Fibroblast of mammary gland (primary cell): ENCODE measurements around the gene ZNF267.

ENCODE experiments used
- DNase-seq: peaks from one replicate; pipeline ENCODE4 v3.0.0-alpha.2; 2010; ENCODE audit warnings: low read depth
- H3K4me3 ChIP-seq: 2 replicates; pipeline ENCODE4 v1.5.1; 2011; ENCODE audit warnings: low read depth, mild to moderate bottlenecking, low read length, moderate library complexity; ENCODE audit not compliant: control insufficient read depth
- CTCF ChIP-seq: conservative IDR thresholded peaks from 2 replicates; pipeline ENCODE4 v1.5.1; 2011; ENCODE audit warnings: low read depth, low read length, inconsistent platforms; ENCODE audit not compliant: control insufficient read depth, insufficient read depth

Gene ZNF267

DNA sequence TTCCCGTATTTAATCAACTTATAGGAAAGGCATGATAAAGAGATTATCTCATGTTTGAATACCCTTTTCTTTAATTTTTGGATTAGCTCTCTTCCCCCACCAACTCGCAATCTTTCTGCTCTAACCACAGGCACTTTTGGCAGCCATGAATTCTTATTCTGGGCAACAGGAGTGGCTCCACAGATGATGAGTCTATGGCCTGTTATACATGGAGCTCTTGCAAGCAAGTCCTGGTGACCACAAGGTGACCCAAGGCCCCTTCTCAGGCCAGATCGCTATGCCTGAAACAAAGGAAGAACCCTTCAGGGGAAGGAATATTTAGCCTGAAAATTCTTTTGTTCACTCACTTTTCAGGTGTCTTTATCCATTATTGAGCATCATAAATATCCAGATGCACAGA, 10.8 kb upstream of the ZNF267 start:
- TF ChIP-seq CTCF: no peak
- H3K4me3 ChIP-seq: no peak overlapping the region
- no peak for DNase-seq

GRCh38 chr16:31868164-31868563, 5.4 kb upstream of the ZNF267 start:
- no peak overlapping the region for H3K4me3 ChIP-seq
- no peak for TF ChIP-seq CTCF
- no peak for DNase-seq

GRCh38 chr16:31868691-31869167, 4.9 kb upstream of the ZNF267 start:
- TF ChIP-seq CTCF: peak; percentile 75
- H3K4me3 ChIP-seq: no peak overlapping the region
- peak; percentile 70 for DNase-seq

DNA sequence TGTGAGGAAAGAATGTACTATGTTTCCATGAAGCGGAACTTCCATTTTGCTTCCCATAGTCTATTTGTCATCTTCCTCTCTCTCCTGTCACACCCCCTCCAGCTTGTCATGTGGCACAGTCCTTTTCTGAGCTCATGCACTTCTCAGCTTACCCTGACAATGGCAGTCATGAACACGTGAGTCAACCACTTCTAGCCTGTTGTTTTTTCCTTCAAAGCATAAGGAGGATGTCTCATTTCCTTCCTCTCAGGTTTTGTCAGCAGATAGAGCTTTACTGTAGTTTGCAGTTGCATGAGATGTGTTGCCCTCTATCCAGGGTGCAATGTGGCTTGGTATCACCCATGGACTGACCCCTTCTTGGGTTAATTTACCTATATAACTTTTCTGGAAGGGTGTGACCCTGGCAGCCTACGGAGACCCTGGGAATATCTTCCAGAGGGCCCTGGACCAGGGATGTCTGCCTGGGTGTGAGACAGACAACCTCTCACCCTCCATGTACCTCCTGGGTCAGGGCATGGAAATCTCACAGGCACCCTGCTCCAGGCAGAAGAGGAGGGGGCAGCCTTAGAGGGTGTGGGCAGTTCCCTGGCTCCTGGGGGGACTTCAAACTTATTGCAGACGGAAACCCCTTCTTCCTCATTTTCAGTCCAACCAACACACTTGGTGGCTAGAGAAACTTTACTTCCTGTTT, 4.0 kb upstream of the ZNF267 start:
- no peak for TF ChIP-seq CTCF
- no peak overlapping the region for H3K4me3 ChIP-seq
- peak; percentile 91 for DNase-seq

DNA sequence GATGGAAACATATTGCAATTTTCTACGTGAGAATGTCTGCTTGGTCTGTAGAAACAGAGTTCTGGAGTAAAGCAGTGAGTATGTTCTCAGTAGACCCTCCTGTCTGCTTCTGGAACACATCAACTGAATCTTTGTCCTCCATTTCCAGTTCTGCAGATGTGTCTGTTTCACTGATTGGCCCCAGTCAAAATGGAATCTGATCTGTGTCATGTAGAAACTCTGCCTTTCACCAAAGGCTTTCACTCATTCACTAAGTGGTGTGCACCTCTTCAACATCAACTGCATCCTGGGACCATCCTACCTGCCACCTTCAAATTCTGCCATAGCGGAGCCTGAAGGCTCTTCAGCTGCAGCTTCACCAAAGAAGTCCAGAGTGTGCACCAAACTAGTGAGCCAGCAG, 2.8 kb upstream of the ZNF267 start:
- H3K4me3 ChIP-seq: no peak overlapping the region
- no peak for DNase-seq
- TF ChIP-seq CTCF: no peak

DNA sequence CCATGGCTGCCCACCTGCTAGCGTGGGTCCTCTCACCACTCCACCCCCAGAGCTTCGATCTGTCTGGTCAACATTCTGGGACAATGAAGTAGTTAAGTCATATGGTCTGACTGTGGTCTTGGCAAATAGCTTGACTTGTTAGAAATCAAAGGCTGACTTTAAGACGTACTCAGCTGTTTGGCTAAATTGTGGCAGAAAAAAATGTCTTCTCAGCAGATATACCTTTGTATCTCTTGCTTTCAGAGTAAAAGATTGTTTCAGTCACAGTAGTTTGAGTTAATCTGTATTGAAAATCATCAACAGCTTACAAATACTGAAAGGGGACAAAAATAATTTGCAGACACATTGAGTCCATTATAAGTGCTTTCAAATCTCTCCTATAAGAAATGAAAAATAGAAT, 2.1 kb upstream of the ZNF267 start:
- H3K4me3 ChIP-seq: no peak overlapping the region
- DNase-seq: no peak
- no peak for TF ChIP-seq CTCF
